BE2C (cell line): Measurements from ENCODE around the gene MED31.

Experiments
- DNase-seq: peaks from one replicate; pipeline ENCODE4 v3.0.0-alpha.2; 2020
- H3K27me3 ChIP-seq: fragments of 250-450 bp; sonication (Bioruptor Pico); 2 replicates; pipeline ENCODE4 v1.5.1; 2020; ENCODE audit warnings: mild to moderate bottlenecking
- H3K36me3 ChIP-seq: fragments of 250-450 bp; sonication (Bioruptor Pico); 2 replicates; pipeline ENCODE4 v1.5.1; 2020; ENCODE audit warnings: mild to moderate bottlenecking
- H3K4me1 ChIP-seq: fragments of 250-450 bp; sonication (Bioruptor Pico); 2 replicates; pipeline ENCODE4 v1.5.1; 2020
- H3K4me3 ChIP-seq: 2 replicates; pipeline ENCODE4 v1.5.1; 2011; ENCODE audit warnings: low read depth, low read length
- H3K9me3 ChIP-seq: fragments of 250-450 bp; sonication (Bioruptor Pico); 2 replicates; pipeline ENCODE4 v1.5.1; 2020
- TF ChIP-seq, protein P1 (sequence below): IDR thresholded peaks from 2 replicates; pipeline ENCODE4 v1.5.1; 2012; ENCODE audit warnings: mild to moderate bottlenecking, low read depth, low read length

The MED31 gene

DNA sequence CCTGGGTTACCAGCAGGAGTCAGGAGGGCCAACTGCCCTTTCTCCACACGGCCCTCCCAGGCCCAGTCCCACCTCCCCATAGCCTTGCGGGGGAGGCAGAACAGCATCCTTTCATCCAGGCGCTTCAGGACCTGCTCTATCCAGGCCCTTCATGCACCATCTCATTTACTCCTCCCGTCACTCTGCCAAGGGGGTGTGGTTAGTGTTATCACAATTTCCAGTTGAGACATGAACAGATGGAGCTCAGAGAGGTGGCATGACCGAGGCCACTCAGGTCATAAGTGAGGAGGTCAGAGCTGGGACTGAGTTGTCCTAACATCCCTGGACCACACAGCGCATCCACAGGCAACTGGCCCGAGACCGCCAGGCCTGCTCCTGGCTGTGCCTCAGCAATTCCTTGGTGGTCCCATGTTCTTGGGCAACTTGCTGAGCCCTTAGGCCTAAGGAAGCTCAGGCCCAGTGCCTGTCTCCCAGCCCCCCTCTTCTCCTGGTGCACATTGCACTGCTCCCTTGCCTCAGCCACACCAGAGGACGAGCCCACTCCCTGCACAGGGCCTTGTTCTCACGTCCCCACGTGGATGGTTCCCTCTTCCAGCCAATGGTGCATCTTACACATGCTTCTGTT lies 23.9 kb upstream of the MED31 start:
- no peaks in the 10 kb centered on the region for H3K9me3 ChIP-seq
- no peaks in the 10 kb centered on the region for H3K4me1 ChIP-seq
- TF ChIP-seq, protein P1, sequence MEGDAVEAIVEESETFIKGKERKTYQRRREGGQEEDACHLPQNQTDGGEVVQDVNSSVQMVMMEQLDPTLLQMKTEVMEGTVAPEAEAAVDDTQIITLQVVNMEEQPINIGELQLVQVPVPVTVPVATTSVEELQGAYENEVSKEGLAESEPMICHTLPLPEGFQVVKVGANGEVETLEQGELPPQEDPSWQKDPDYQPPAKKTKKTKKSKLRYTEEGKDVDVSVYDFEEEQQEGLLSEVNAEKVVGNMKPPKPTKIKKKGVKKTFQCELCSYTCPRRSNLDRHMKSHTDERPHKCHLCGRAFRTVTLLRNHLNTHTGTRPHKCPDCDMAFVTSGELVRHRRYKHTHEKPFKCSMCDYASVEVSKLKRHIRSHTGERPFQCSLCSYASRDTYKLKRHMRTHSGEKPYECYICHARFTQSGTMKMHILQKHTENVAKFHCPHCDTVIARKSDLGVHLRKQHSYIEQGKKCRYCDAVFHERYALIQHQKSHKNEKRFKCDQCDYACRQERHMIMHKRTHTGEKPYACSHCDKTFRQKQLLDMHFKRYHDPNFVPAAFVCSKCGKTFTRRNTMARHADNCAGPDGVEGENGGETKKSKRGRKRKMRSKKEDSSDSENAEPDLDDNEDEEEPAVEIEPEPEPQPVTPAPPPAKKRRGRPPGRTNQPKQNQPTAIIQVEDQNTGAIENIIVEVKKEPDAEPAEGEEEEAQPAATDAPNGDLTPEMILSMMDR = no peak
- DNase-seq = no peak
- no peaks in the 10 kb centered on the region for H3K27me3 ChIP-seq
- H3K36me3 ChIP-seq = no peaks in the 10 kb centered on the region
- H3K4me3 ChIP-seq = no peak overlapping the region

DNA sequence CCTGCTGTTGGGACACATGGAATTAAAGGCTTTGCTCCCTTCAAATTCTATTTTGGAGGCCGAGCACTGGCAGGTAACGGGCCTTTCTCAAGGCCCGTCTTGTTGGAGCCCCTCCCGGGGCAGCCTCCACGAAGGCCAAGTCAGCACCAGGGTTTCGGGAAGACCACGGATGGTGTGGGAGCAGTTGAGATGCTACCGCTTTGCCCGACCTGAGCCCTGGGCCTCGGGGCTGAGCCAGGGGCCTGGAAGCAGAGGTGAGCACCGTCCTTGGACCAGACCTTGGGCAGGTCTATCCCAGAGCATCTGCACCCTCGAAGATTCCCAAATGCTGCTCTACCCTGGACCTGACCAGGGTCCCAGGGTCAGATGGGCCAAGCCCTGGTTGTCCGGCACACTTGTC lies 23.2 kb upstream of the MED31 start:
- no peaks in the 10 kb centered on the region for H3K4me1 ChIP-seq
- TF ChIP-seq, protein P1 = no peak
- no peak for DNase-seq
- no peaks in the 10 kb centered on the region for H3K27me3 ChIP-seq
- H3K9me3 ChIP-seq = no peaks in the 10 kb centered on the region
- H3K36me3 ChIP-seq = no peaks in the 10 kb centered on the region
- no peak overlapping the region for H3K4me3 ChIP-seq

DNA sequence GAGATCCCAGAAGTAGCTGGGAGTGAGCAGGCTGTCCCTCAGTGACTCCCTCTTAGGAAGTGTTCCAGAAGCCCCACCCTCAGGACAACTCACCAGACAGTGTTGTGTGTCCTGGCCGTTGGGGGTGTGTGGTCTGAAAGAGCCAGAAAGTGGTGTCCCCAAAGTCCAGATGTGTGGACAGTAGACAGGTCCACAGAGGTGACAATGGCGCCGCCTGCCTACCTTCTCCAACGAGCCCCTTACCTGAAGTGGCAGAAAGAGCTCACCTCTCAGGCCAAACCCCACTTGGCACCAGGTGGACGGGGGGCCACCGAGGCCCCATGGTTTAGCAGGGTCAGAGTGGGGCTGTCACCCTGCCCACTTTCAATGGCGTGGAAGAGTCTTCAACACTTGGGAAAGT lies 20.0 kb upstream of the MED31 start:
- TF ChIP-seq, protein P1 = no peak
- H3K4me3 ChIP-seq = no peak overlapping the region
- no peaks in the 10 kb centered on the region for H3K4me1 ChIP-seq
- peaks cover 3% of the 10 kb centered on the region; the same call in 1 of the 2 replicates for H3K27me3 ChIP-seq
- no peaks in the 10 kb centered on the region for H3K9me3 ChIP-seq
- no peak for DNase-seq
- no peaks in the 10 kb centered on the region for H3K36me3 ChIP-seq

DNA sequence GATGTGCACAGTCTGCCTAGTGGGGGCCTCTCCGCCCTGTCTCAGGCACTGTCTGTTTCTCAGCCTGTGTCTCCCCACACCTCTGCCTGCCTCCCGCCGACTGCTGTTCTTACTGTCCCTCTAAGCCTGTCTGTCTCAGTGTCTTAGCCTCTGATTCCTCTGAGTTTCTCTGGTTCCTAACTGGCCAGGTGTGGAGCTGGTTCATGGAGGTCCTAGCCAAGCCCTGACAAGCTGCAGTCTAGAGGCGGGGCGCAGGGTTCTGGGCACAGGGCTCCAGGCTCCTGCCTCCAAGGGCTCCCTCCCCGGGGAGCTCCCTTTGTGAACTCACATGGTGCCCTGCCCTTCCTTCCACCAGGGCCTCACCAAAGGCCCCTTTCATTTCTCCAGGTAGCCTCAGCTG lies 19.6 kb upstream of the MED31 start:
- no peak for DNase-seq
- Histone ChIP-seq H3K4me3 (no peak overlapping the region), H3K27me3 (peaks cover 3% of the 10 kb centered on the region; the same call in 1 of the 2 replicates), H3K9me3 (no peaks in the 10 kb centered on the region), H3K4me1 (no peaks in the 10 kb centered on the region), H3K36me3 (no peaks in the 10 kb centered on the region)
- TF ChIP-seq, protein P1 = no peak

DNA sequence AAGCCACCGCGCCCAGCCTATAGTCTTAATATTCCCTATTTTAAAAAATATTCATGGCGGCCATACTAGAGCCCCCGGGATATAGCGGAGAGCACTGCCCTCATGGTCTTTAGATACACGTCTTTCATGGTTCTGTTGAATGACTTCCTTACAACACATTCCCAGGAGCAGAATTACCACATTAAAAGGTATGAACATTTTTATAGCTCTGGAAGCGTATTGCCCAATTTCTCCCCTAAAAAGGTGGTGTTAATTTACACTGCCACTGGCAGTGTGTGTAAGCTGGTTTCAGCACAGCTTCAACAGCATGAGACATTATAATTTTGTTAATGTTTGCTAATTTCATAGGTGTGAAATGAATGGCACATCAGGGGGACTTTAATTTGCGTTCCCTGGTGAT lies 19.2 kb upstream of the MED31 start:
- DNase-seq = no peak
- no peak overlapping the region for H3K4me3 ChIP-seq
- TF ChIP-seq, protein P1 = no peak
- no peaks in the 10 kb centered on the region for H3K36me3 ChIP-seq
- H3K27me3 ChIP-seq = peaks cover 3% of the 10 kb centered on the region; the same call in 1 of the 2 replicates
- H3K9me3 ChIP-seq = no peaks in the 10 kb centered on the region
- no peaks in the 10 kb centered on the region for H3K4me1 ChIP-seq

DNA sequence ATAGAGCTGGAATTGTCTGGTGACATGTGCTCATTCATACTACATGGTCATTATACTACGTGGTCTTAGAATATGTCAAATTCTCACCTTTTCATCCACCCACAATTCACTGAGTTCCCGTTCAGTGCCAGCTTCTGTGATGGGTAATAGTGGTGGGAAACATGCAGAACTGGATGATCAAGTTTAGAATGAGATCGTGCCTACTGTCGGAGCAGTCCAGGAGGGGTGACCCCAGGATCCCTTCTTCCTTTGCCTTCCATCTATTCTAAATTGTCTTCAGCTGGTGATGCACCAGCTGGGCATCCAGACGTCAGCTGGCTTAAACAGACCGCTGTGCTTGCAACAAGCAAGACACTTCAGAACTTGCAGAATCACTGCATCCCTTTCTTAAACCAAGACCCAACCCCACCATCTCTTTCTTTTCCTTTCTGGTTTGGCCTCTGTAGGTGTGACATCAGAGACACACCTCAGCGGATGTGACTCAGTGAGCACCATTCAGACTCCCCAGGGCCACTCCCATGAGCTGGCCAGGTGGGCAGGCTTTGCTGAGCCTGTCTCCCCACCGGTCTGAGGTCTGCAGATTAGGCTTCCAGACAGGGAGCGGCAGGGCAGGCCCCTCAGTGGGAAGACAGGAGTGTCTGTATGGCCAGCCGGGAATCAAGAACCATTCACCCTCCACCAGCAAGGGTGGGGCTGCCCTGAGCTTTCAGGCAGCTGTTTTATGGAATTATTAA lies 18.2 kb upstream of the MED31 start:
- Histone ChIP-seq H3K4me1 (no peaks in the 10 kb centered on the region), H3K27me3 (peaks cover 3% of the 10 kb centered on the region; the same call in 1 of the 2 replicates), H3K9me3 (no peaks in the 10 kb centered on the region), H3K36me3 (no peaks in the 10 kb centered on the region), H3K4me3 (no peak overlapping the region)
- no peak for DNase-seq
- TF ChIP-seq, protein P1 = no peak
